Glutamatergic neuron (in vitro differentiated cells): ENCODE measurements around the gene SLC25A5. TPM values are rescaled to one million over a fixed set of nuclear protein-coding genes. Genes with fewer than 3 reads are reported as not detected.
"Not testable (repeated sequence)": the region's sequence is repeated elsewhere in the genome, so short reads cannot be mapped to it uniquely, and the experiment has no call there.

Source experiments
- DNase-seq: peaks from one replicate; pipeline ENCODE4 v3.0.0; 2022
- H3K27ac Mint-ChIP-seq: one replicate; pipeline ENCODE4 v1.8.0; 2020; ENCODE audit warnings: mild to moderate bottlenecking, mixed read lengths, inconsistent platforms; ENCODE audit not compliant: unreplicated experiment
- H3K27me3 Mint-ChIP-seq: one replicate; pipeline ENCODE4 v1.8.0; 2020; ENCODE audit warnings: mild to moderate bottlenecking, moderate library complexity, mixed read lengths, inconsistent platforms; ENCODE audit not compliant: unreplicated experiment
- H3K36me3 Mint-ChIP-seq: one replicate; pipeline ENCODE4 v1.8.0; 2020; ENCODE audit warnings: mild to moderate bottlenecking, mixed read lengths, inconsistent platforms; ENCODE audit not compliant: unreplicated experiment
- H3K4me1 Mint-ChIP-seq: one replicate; pipeline ENCODE4 v1.8.0; 2020; ENCODE audit warnings: mild to moderate bottlenecking, low read depth, mixed read lengths, inconsistent platforms; ENCODE audit not compliant: unreplicated experiment
- H3K4me3 Mint-ChIP-seq: one replicate; pipeline ENCODE4 v1.8.0; 2020; ENCODE audit warnings: mild to moderate bottlenecking, mixed read lengths, inconsistent platforms; ENCODE audit not compliant: unreplicated experiment
- H3K9me3 Mint-ChIP-seq: one replicate; pipeline ENCODE4 v1.8.0; 2020; ENCODE audit warnings: mild to moderate bottlenecking, moderate library complexity, mixed read lengths, inconsistent platforms; ENCODE audit not compliant: unreplicated experiment
- CTCF ChIP-seq: fragments of 200-600 bp; sonication (generic); IDR thresholded peaks from one replicate; pipeline ENCODE4 v1.5.0; 2021; ENCODE audit not compliant: partially characterized antibody, unreplicated experiment
- total RNA-seq: library from RNA; stranded (reverse); fragmentation: NEBNext Ultra II Directional; extraction: Animal tissue kit (Norgen Biotek cat#: 25700); gene quantifications from one replicate; pipeline ENCODE4 v1.2.1, GENCODE V29; 2021; ENCODE audit not compliant: unreplicated experiment

The SLC25A5 gene
- total RNA-seq, 1 donor from 2014 or later: 179 TPM

GRCh38 chrX:119424999-119425398, 43.2 kb upstream of the SLC25A5 start:
- Mint-ChIP-seq H3K4me3 (no peak overlapping the region), H3K27ac (no peak overlapping the region)
- DNase-seq: no peak

GRCh38 chrX:119427024-119427794, 41.0 kb upstream of the SLC25A5 start:
- Mint-ChIP-seq H3K27ac (no peak overlapping the region), H3K36me3 (no peaks in the 10 kb centered on the region), H3K4me1 (no peaks in the 10 kb centered on the region), H3K9me3 (peaks cover 2% of the 10 kb centered on the region), H3K27me3 (no peaks in the 10 kb centered on the region), H3K4me3 (no peak overlapping the region)
- TF ChIP-seq CTCF: no peak
- DNase-seq: no peak

More at GRCh38 chrX:119424999-119425398, 43.2 kb upstream of the SLC25A5 start:
- Mint-ChIP-seq H3K27me3 (no peaks in the 10 kb centered on the region), H3K9me3 (peaks cover 3% of the 10 kb centered on the region), H3K4me1 (no peaks in the 10 kb centered on the region), H3K36me3 (no peaks in the 10 kb centered on the region)
- TF ChIP-seq CTCF: no peak

GRCh38 chrX:119427795-119428185, 40.5 kb upstream of the SLC25A5 start:
- no peaks in the 10 kb centered on the region for H3K36me3 Mint-ChIP-seq
- no peak overlapping the region for H3K4me3 Mint-ChIP-seq
- no peak for DNase-seq
- TF ChIP-seq CTCF: no peak
- H3K27me3 Mint-ChIP-seq: no peaks in the 10 kb centered on the region
- H3K27ac Mint-ChIP-seq: no peak overlapping the region
- H3K4me1 Mint-ChIP-seq: no peaks in the 10 kb centered on the region
- no peaks in the 10 kb centered on the region for H3K9me3 Mint-ChIP-seq

- no peak for TF ChIP-seq CTCF
- Mint-ChIP-seq H3K36me3 (peaks cover 4% of the 10 kb centered on the region), H3K4me1 (no peaks in the 10 kb centered on the region), H3K27me3 (peaks cover 2% of the 10 kb centered on the region), H3K4me3 (no peak overlapping the region), H3K9me3 (no peaks in the 10 kb centered on the region), H3K27ac (no peak overlapping the region)
- DNase-seq: no peak
Observed at GRCh38 chrX:119429471-119429870, 38.8 kb upstream of the SLC25A5 start.

GRCh38 chrX:119441295-119441694, 26.9 kb upstream of the SLC25A5 start:
- H3K9me3 Mint-ChIP-seq: not testable (repeated sequence)
- peak overlapping the region; percentile 38 for H3K4me3 Mint-ChIP-seq

More at GRCh38 chrX:119441295-119441694, 26.9 kb upstream of the SLC25A5 start:
- not testable (repeated sequence) for H3K27me3 Mint-ChIP-seq, H3K4me1 Mint-ChIP-seq, DNase-seq, H3K27ac Mint-ChIP-seq, H3K36me3 Mint-ChIP-seq
